Smooth muscle cell (in vitro differentiated cells): Measurements from ENCODE around the gene FRMD3. TPM values are rescaled to one million over a fixed set of nuclear protein-coding genes. Genes with fewer than 3 reads are reported as not detected.

Experiments used
- DNase-seq: peaks from one replicate; lab custom pipeline; 2025; ENCODE audit not compliant: unreplicated experiment; lab: John Stamatoyannopoulos, UW
- H2AFZ ChIP-seq: fragments of 200-600 bp; sonication (generic); 2 replicates; pipeline ENCODE4 v1.6.0; 2016; ENCODE audit warnings: antibody characterized with exemption, low read depth, mild to moderate bottlenecking
- H3F3A ChIP-seq: fragments of 200-600 bp; sonication (generic); 2 replicates; pipeline ENCODE4 v1.6.0; 2017; ENCODE audit warnings: antibody characterized with exemption, low read depth
- H3K27ac ChIP-seq: fragments of 200-600 bp; sonication (generic); 2 replicates; pipeline ENCODE4 v1.5.1; 2016; ENCODE audit warnings: low read depth, mild to moderate bottlenecking
- H3K27me3 ChIP-seq: fragments of 200-600 bp; sonication (generic); 2 replicates; pipeline ENCODE4 v1.6.1; 2016; ENCODE audit warnings: low read depth, mild to moderate bottlenecking
- H3K36me3 ChIP-seq: fragments of 200-600 bp; sonication (generic); 2 replicates; pipeline ENCODE4 v1.5.1; 2016; ENCODE audit warnings: low read depth
- H3K4me1 ChIP-seq: fragments of 200-600 bp; sonication (generic); 2 replicates; pipeline ENCODE4 v1.5.1; 2016; ENCODE audit warnings: low read depth
- H3K4me2 ChIP-seq: fragments of 200-600 bp; sonication (generic); 2 replicates; pipeline ENCODE4 v1.6.0; 2016; ENCODE audit warnings: mild to moderate bottlenecking
- H3K4me3 ChIP-seq: fragments of 200-600 bp; sonication (generic); 2 replicates; pipeline ENCODE4 v1.5.1; 2016; ENCODE audit warnings: mild to moderate bottlenecking
- H3K79me2 ChIP-seq: fragments of 200-600 bp; sonication (generic); 2 replicates; pipeline ENCODE4 v1.6.0; 2016; ENCODE audit warnings: low read depth, mild to moderate bottlenecking
- H3K9ac ChIP-seq: fragments of 200-600 bp; sonication (generic); 2 replicates; pipeline ENCODE4 v1.6.0; 2016; ENCODE audit warnings: low read depth
- H3K9me3 ChIP-seq: fragments of 200-600 bp; sonication (generic); replicated peaks from 2 replicates; pipeline ENCODE4 v1.5.1; 2016; ENCODE audit warnings: low read depth
- H4K20me1 ChIP-seq: fragments of 200-600 bp; sonication (generic); 2 replicates; pipeline ENCODE4 v1.6.0; 2016; ENCODE audit warnings: low read depth
- WGBS: methylation state at CpG from one replicate; pipeline ENCODE4 v1.1.7; 2016; ENCODE audit warnings: low lambda C conversion rate; 5-methylcytosine and 5-hydroxymethylcytosine counted together
- polyA plus RNA-seq: library from polyadenylated mRNA; unstranded; fragments of >200 nt; fragmentation: Nextera tagmentation; extraction: Ambion mirVana; gene quantifications from 2 replicates; pipeline ENCODE4 v1.2.1, GENCODE V29; 2016
- total RNA-seq: library from RNA; depleted of rRNA; stranded (reverse); fragments of >200 nt; gene quantifications from 2 replicates; pipeline ENCODE4 v1.2.3, GENCODE V29; 2014
- TF ChIP-seq, protein P1 (sequence below): fragments of 200-600 bp; sonication (generic); IDR thresholded peaks from 2 replicates; pipeline ENCODE4 v1.5.1; 2017; ENCODE audit warnings: borderline replicate concordance, mild to moderate bottlenecking, antibody characterized with exemption; ENCODE audit not compliant: insufficient read depth, poor library complexity, severe bottlenecking

The FRMD3 gene
- total and polyA plus RNA-seq, 2 experiments from 2014 or later, result 0.72 to 2.8 TPM

DNA sequence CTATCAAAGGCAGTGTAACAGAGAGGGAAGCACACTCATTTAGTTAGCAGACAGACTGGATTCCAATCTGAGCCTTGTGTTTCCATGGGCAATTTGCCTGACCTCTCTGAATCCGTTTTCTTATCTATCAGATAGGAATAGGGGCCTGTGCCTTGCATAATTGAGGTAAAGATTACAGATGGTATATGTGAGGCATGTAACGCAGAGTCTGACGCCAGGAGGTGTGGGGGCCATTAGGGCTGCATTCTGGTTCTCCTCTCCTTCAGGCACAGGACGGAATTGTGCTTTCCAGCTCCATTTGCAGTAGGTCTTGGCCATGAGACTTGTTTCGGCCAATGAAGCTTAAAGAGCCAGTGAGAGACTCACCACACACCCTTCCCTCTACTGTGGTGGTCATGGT, 97.6 kb downstream of the FRMD3 start:
- no peaks in the 10 kb centered on the region for H3K79me2 ChIP-seq
- no peaks in the 10 kb centered on the region for H3K9me3 ChIP-seq
- H2AFZ ChIP-seq, result no peak overlapping the region
- 76% methylated on average over 5 of the region's 5 CpGs for WGBS
- no peak overlapping the region for H3K9ac ChIP-seq
- no peak overlapping the region for H3K4me3 ChIP-seq
- H3K27ac ChIP-seq, result no peak overlapping the region
- no peak for DNase-seq
- H3K4me2 ChIP-seq, result no peak overlapping the region
- H3K27me3 ChIP-seq, result no peaks in the 10 kb centered on the region
- TF ChIP-seq, protein P1, sequence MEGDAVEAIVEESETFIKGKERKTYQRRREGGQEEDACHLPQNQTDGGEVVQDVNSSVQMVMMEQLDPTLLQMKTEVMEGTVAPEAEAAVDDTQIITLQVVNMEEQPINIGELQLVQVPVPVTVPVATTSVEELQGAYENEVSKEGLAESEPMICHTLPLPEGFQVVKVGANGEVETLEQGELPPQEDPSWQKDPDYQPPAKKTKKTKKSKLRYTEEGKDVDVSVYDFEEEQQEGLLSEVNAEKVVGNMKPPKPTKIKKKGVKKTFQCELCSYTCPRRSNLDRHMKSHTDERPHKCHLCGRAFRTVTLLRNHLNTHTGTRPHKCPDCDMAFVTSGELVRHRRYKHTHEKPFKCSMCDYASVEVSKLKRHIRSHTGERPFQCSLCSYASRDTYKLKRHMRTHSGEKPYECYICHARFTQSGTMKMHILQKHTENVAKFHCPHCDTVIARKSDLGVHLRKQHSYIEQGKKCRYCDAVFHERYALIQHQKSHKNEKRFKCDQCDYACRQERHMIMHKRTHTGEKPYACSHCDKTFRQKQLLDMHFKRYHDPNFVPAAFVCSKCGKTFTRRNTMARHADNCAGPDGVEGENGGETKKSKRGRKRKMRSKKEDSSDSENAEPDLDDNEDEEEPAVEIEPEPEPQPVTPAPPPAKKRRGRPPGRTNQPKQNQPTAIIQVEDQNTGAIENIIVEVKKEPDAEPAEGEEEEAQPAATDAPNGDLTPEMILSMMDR, result no peak
- H3K36me3 ChIP-seq, result no peaks in the 10 kb centered on the region
- H3K4me1 ChIP-seq, result no peaks in the 10 kb centered on the region
- no peaks in the 10 kb centered on the region for H3F3A ChIP-seq
- no peaks in the 10 kb centered on the region for H4K20me1 ChIP-seq

DNA sequence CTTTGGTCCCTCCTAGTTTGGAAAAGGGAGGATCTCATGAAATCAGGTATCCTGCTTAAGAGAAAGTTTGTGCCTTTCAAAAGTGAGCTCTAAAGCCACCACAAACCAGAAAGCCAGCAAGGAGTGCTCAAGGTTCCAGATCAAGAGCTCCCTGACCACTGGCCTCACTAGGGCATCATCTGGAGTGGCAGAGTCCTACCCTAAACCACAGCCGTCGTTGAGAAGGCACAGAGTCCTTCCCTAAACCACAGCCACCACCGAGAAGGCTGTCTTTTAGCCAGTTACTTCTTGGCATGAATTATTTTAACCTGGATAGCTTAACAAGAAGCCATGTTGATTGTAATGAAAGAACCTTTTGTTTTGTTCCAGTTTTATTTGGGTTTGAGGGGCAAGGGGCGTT, 102.9 kb downstream of the FRMD3 start:
- no peaks in the 10 kb centered on the region for H4K20me1 ChIP-seq
- no peaks in the 10 kb centered on the region for H3K9me3 ChIP-seq
- TF ChIP-seq, protein P1, result no peak
- H2AFZ ChIP-seq, result no peak overlapping the region
- H3K9ac ChIP-seq, result no peak overlapping the region
- no peak overlapping the region for H3K4me2 ChIP-seq
- 85% methylated on average over 4 of the region's 4 CpGs for WGBS
- H3K36me3 ChIP-seq, result no peaks in the 10 kb centered on the region
- H3K27ac ChIP-seq, result no peak overlapping the region
- no peak overlapping the region for H3K4me3 ChIP-seq
- H3F3A ChIP-seq, result no peaks in the 10 kb centered on the region
- no peak for DNase-seq
- no peaks in the 10 kb centered on the region for H3K27me3 ChIP-seq
- no peaks in the 10 kb centered on the region for H3K4me1 ChIP-seq
- H3K79me2 ChIP-seq, result no peaks in the 10 kb centered on the region

DNA sequence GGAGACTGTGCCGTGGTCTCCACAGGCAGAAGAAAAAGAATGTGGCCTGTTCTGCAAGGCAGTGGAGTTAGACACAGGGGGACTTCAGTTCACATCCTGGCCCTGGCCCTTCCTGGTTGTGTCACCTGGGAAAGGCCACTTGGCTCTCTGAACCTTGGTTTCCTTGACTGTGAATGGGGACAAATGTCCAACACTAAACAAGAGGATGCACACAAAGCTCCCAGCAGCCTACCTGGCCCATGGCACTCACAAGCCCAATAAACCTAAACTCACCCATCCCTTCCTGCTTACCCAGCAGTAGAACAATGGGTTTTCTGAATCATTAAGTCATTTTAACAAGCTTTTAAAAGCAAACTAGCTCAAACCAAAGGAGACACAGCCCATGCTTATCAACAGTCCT, 103.9 kb downstream of the FRMD3 start:
- no peak overlapping the region for H3K27ac ChIP-seq
- H3K4me2 ChIP-seq, result no peak overlapping the region
- H3K9ac ChIP-seq, result no peak overlapping the region
- H3K9me3 ChIP-seq, result no peaks in the 10 kb centered on the region
- H4K20me1 ChIP-seq, result no peaks in the 10 kb centered on the region
- no peak for DNase-seq
- H3K79me2 ChIP-seq, result no peaks in the 10 kb centered on the region
- H3K4me1 ChIP-seq, result no peaks in the 10 kb centered on the region
- no peaks in the 10 kb centered on the region for H3K36me3 ChIP-seq
- H3F3A ChIP-seq, result no peaks in the 10 kb centered on the region
- H3K27me3 ChIP-seq, result no peaks in the 10 kb centered on the region
- 88% methylated on average over 1 of the region's 1 CpG for WGBS
- no peak overlapping the region for H2AFZ ChIP-seq
- no peak overlapping the region for H3K4me3 ChIP-seq
- TF ChIP-seq, protein P1, result no peak

DNA sequence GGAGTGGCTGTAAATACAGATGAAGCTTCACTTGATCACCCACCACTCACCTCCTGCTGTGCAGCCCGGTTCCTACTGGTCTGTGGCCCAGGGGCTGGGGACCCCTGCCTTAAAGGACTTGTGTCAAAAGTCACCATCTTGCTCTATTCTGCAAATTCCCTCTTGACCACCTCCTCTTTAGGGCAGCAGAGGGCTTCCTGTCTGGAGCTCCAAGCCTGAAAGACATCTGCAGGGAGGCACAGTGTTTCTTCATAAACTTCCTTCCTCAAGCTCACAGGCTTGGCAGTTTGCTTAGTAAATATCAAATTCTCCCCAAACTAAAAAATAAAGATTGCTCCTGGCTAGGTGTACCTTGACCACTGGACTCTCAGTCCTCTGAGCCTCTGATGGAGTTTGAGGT, 104.4 kb downstream of the FRMD3 start:
- H3K9me3 ChIP-seq, result no peaks in the 10 kb centered on the region
- H3K27ac ChIP-seq, result no peak overlapping the region
- H3K9ac ChIP-seq, result no peak overlapping the region
- no peaks in the 10 kb centered on the region for H4K20me1 ChIP-seq
- no peak overlapping the region for H3K4me2 ChIP-seq
- H3K27me3 ChIP-seq, result no peaks in the 10 kb centered on the region
- H2AFZ ChIP-seq, result no peak overlapping the region
- TF ChIP-seq, protein P1, result no peak
- no peaks in the 10 kb centered on the region for H3K4me1 ChIP-seq
- no peaks in the 10 kb centered on the region for H3F3A ChIP-seq
- H3K79me2 ChIP-seq, result no peaks in the 10 kb centered on the region
- H3K4me3 ChIP-seq, result no peak overlapping the region
- no peaks in the 10 kb centered on the region for H3K36me3 ChIP-seq
- no peak for DNase-seq
- WGBS, result 100% methylated on average over 1 of the region's 1 CpG
